ENCODE data around the gene CXCL17. TPM values are rescaled to one million over a fixed set of nuclear protein-coding genes. Genes with fewer than 3 reads are reported as not detected.

Gene CXCL17
- total and polyA plus RNA-seq, 12 donors: 0.03 TPM; not detected in 11

- intact Hi-C loops (cut with DNase I): no loop called here
- no peak overlapping the region for H3K4me3 ChIP-seq
- DNase-seq (peak; percentile 78 to 83), ATAC-seq (peak; percentile 51 to 84 (median 71))
- H3K4me1 ChIP-seq: peaks cover 0 to 21% (median 9%) of the 10 kb centered on the region in 9 donors
- TF ChIP-seq, protein P1, sequence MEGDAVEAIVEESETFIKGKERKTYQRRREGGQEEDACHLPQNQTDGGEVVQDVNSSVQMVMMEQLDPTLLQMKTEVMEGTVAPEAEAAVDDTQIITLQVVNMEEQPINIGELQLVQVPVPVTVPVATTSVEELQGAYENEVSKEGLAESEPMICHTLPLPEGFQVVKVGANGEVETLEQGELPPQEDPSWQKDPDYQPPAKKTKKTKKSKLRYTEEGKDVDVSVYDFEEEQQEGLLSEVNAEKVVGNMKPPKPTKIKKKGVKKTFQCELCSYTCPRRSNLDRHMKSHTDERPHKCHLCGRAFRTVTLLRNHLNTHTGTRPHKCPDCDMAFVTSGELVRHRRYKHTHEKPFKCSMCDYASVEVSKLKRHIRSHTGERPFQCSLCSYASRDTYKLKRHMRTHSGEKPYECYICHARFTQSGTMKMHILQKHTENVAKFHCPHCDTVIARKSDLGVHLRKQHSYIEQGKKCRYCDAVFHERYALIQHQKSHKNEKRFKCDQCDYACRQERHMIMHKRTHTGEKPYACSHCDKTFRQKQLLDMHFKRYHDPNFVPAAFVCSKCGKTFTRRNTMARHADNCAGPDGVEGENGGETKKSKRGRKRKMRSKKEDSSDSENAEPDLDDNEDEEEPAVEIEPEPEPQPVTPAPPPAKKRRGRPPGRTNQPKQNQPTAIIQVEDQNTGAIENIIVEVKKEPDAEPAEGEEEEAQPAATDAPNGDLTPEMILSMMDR (IDR thresholded peaks at IDR 0.05): peak; percentile 87 to 99 (median 93)
- H3K9me3 ChIP-seq: no peaks in the 10 kb centered on the region
- H3K36me3 ChIP-seq: no peaks in the 10 kb centered on the region
- 30 to 34% methylated on average over 16 of the region's 16 CpGs for WGBS, 2 donors
- no peaks in the 10 kb centered on the region for H3K27me3 ChIP-seq
- H3K27ac ChIP-seq: no peak overlapping the region
These were observed 2.2 kb downstream of the CXCL17 start for GRCh38 chr19:42440357-42441048.

DNA sequence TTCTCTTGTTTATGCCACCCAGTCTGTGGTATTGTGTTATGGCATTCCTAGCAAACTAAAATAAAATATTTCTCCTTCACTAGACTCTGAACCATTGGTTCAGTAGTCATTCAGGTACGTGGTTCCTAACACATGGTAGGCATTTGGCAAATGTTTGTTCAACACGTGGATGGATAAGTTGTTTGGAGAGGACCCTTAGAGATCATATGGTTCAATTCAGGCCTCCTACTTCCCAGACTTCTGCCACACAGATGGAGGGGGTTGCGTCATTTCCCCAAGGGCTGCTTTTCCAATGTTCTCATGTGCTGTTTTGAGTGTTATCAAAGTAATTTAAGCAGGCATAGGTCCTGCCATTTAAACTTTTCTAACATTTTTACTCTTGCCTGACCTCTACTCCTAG lies 6.7 kb downstream of the CXCL17 start:
- TF ChIP-seq, protein P1 (IDR thresholded peaks at IDR 0.05): no peak
- Histone ChIP-seq H3K36me3 (no peaks in the 10 kb centered on the region), H3K9me3 (no peaks in the 10 kb centered on the region), H3K4me3 (no peak overlapping the region), H3K27ac (peak overlapping the region in 4 of 10 donors; percentile 17 to 89 (median 36)), H3K27me3 (no peaks in the 10 kb centered on the region), H3K4me1 (peaks cover 7 to 61% (median 31%) of the 10 kb centered on the region in 9 donors)
- 56 to 73% methylated on average over 3 of the region's 3 CpGs for WGBS, 2 donors
- no peak for DNase-seq
- no peak for ATAC-seq
- intact Hi-C loops (cut with DNase I): loop anchor here in 3 of 10 donors (5.0 to 10.0 kb wide), 2 partner anchors 39 to 191 kb away; partner anchors contain the start of gene GSK3A (in 1 of the 3)

- no peaks in the 10 kb centered on the region for H3K27me3 ChIP-seq
- TF ChIP-seq, protein P1 (IDR thresholded peaks at IDR 0.05): no peak
- WGBS, 2 donors: 94 to 96% methylated on average over 6 of the region's 6 CpGs
- DNase-seq: no peak
- H3K27ac ChIP-seq: peak overlapping the region in 3 of 10 donors; percentile 18 to 89 (median 82)
- no peaks in the 10 kb centered on the region for H3K9me3 ChIP-seq
- H3K4me3 ChIP-seq: no peak overlapping the region
- no peak for ATAC-seq
- intact Hi-C loops (cut with DNase I): loop anchor here in 3 of 10 donors (5.0 to 10.0 kb wide), 2 partner anchors 38 to 191 kb away; partner anchors contain the start of gene GSK3A (in 1 of the 3)
- no peaks in the 10 kb centered on the region for H3K36me3 ChIP-seq
- peaks cover 7 to 56% (median 24%) of the 10 kb centered on the region in 9 donors for H3K4me1 ChIP-seq
These were observed 7.4 kb downstream of the CXCL17 start for GRCh38 chr19:42435316-42435715.

DNA sequence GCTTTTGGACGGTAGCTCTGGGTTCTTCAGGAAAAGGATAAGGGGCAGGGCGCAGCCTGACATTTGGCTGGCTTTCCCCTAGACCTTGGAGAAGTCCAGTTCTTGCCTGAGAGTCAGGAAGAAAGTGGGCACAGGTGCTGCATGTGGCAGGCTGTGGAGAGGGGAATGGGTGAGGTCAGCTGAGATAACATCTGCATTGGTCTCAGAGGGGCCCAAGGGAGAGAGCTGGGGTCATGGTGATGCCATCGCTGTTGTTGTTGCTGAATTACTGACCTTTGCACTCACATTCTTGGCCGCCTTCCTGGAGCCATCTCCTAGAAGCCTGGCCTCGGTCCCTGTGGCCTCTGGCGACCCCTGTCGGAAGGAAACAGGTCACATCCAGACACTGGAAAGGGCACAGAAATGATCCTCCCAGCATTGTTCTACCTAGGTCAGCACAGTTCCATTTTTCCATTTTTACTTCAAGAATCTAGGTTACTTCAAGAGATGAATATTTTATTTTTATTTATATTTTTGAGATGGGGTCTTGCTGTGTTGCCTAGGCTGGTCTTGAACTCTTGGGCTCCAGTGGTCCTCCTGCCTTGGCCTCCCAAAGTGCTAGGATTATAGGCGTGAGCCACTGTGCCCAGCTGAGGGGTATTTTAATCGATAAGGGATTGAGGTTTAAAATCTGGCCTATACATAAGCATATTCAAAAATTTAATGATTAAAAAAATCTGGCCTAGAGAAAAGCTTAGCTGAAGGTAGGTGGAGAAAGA lies 9.1 kb downstream of the CXCL17 start:
- peak overlapping the region in 1 of 10 donors; percentile 11 for H3K4me3 ChIP-seq
- H3K27me3 ChIP-seq: no peaks in the 10 kb centered on the region
- intact Hi-C loops (cut with DNase I): loop anchor here in 2 of 10 donors (5.0 to 10.0 kb wide), 2 partner anchors 46 to 189 kb away; partner anchors contain the start of gene GSK3A (in 1 of the 2)
- no peaks in the 10 kb centered on the region for H3K36me3 ChIP-seq
- peaks cover 6 to 50% (median 20%) of the 10 kb centered on the region in 9 donors for H3K4me1 ChIP-seq
- ATAC-seq: peak; percentile 89 to 95 (median 92)
- TF ChIP-seq, protein P1 (IDR thresholded peaks at IDR 0.05): peak; percentile 49 to 84 (median 77)
- 28 to 34% methylated on average over 9 of the region's 9 CpGs for WGBS, 2 donors
- no peaks in the 10 kb centered on the region for H3K9me3 ChIP-seq
- peak overlapping the region; percentile 46 to 89 (median 62) for H3K27ac ChIP-seq
- DNase-seq: peak; percentile 86 to 92

Measured in heart right ventricle (tissue), 16 donors.